GM23338 (cell line): ENCODE measurements around the gene CANT1. TPM values are rescaled to one million over a fixed set of nuclear protein-coding genes. Genes with fewer than 3 reads are reported as not detected.

Experiments
- EZH2phosphoT487 ChIP-seq: fragments of 200-600 bp; sonication (generic); IDR thresholded peaks from one replicate; pipeline ENCODE4 v1.8.1; 2018; ENCODE audit warnings: antibody characterized with exemption; ENCODE audit not compliant: unreplicated experiment
- NANOG ChIP-seq: IDR thresholded peaks from 2 replicates; pipeline ENCODE4 v1.6.1; 2016; ENCODE audit warnings: antibody characterized with exemption, borderline replicate concordance
- POLR2AphosphoS5 ChIP-seq: IDR thresholded peaks from 2 replicates; pipeline ENCODE4 v1.6.1; 2016; ENCODE audit warnings: antibody characterized with exemption, low read depth
- ZNF331 ChIP-seq: fragments of 250-450 bp; sonication (Bioruptor Pico); IDR thresholded peaks from 2 replicates; pipeline ENCODE4 v1.5.0; 2020; ENCODE audit warnings: low read depth, mild to moderate bottlenecking, moderate library complexity
- polyA plus RNA-seq: library from polyadenylated mRNA; unstranded; fragments of >200 nt; fragmentation: Nextera tagmentation; extraction: Ambion mirVana; gene quantifications from 2 replicates; pipeline ENCODE4 v1.2.1, GENCODE V29; 2016
- total RNA-seq: library from RNA; depleted of rRNA; stranded (reverse); fragments of >200 nt; shearing (Covaris generic); gene quantifications from 2 replicates; pipeline ENCODE4 v1.2.3, GENCODE V29; 2014
- TF ChIP-seq, protein P1 (sequence below): fragments of 250-450 bp; sonication (Bioruptor Pico); IDR thresholded peaks from 2 replicates; pipeline ENCODE4 v1.5.0; 2020; ENCODE audit warnings: mild to moderate bottlenecking, moderate library complexity
- TF ChIP-seq, protein P2 (sequence below): IDR thresholded peaks from 2 replicates; pipeline ENCODE4 v1.6.1; 2016; ENCODE audit warnings: antibody characterized with exemption
- TF ChIP-seq, protein P3 (sequence below), 2 experiments: fragments of 200-600 bp in 1 of 2; sonication (generic) in 1 of 2; conservative IDR thresholded peaks; 2 replicates each; pipeline versions ENCODE4 v1.5.1 to v1.6.1; 2016 to 2017; ENCODE audit warnings: antibody characterized with exemption in 2 of 2, low read depth in 2 of 2, mild to moderate bottlenecking in 2 of 2, moderate library complexity in 1 of 2

Gene CANT1
- total and polyA plus RNA-seq, 2 experiments from 2014 or later = 5.9 to 38.8 TPM

GRCh38 chr17:79017546-79018369, 8.2 kb upstream of the CANT1 start (continued):
- TF ChIP-seq, protein P1, sequence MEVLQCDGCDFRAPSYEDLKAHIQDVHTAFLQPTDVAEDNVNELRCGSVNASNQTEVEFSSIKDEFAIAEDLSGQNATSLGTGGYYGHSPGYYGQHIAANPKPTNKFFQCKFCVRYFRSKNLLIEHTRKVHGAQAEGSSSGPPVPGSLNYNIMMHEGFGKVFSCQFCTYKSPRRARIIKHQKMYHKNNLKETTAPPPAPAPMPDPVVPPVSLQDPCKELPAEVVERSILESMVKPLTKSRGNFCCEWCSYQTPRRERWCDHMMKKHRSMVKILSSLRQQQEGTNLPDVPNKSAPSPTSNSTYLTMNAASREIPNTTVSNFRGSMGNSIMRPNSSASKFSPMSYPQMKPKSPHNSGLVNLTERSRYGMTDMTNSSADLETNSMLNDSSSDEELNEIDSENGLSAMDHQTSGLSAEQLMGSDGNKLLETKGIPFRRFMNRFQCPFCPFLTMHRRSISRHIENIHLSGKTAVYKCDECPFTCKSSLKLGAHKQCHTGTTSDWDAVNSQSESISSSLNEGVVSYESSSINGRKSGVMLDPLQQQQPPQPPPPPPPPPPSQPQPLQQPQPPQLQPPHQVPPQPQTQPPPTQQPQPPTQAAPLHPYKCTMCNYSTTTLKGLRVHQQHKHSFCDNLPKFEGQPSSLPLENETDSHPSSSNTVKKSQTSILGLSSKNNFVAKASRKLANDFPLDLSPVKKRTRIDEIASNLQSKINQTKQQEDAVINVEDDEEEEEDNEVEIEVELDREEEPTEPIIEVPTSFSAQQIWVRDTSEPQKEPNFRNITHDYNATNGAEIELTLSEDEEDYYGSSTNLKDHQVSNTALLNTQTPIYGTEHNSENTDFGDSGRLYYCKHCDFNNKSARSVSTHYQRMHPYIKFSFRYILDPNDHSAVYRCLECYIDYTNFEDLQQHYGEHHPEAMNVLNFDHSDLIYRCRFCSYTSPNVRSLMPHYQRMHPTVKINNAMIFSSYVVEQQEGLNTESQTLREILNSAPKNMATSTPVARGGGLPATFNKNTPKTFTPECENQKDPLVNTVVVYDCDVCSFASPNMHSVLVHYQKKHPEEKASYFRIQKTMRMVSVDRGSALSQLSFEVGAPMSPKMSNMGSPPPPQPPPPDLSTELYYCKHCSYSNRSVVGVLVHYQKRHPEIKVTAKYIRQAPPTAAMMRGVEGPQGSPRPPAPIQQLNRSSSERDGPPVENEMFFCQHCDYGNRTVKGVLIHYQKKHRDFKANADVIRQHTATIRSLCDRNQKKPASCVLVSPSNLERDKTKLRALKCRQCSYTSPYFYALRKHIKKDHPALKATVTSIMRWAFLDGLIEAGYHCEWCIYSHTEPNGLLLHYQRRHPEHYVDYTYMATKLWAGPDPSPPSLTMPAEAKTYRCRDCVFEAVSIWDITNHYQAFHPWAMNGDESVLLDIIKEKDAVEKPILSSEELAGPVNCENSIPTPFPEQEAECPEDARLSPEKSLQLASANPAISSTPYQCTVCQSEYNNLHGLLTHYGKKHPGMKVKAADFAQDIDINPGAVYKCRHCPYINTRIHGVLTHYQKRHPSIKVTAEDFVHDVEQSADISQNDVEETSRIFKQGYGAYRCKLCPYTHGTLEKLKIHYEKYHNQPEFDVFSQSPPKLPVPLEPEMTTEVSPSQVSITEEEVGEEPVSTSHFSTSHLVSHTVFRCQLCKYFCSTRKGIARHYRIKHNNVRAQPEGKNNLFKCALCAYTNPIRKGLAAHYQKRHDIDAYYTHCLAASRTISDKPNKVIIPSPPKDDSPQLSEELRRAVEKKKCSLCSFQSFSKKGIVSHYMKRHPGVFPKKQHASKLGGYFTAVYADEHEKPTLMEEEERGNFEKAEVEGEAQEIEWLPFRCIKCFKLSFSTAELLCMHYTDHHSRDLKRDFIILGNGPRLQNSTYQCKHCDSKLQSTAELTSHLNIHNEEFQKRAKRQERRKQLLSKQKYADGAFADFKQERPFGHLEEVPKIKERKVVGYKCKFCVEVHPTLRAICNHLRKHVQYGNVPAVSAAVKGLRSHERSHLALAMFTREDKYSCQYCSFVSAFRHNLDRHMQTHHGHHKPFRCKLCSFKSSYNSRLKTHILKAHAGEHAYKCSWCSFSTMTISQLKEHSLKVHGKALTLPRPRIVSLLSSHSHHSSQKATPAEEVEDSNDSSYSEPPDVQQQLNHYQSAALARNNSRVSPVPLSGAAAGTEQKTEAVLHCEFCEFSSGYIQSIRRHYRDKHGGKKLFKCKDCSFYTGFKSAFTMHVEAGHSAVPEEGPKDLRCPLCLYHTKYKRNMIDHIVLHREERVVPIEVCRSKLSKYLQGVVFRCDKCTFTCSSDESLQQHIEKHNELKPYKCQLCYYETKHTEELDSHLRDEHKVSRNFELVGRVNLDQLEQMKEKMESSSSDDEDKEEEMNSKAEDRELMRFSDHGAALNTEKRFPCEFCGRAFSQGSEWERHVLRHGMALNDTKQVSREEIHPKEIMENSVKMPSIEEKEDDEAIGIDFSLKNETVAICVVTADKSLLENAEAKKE (CRISPR knock-in tag) = no peak
- TF ChIP-seq NANOG = no peak
- TF ChIP-seq, protein P2, sequence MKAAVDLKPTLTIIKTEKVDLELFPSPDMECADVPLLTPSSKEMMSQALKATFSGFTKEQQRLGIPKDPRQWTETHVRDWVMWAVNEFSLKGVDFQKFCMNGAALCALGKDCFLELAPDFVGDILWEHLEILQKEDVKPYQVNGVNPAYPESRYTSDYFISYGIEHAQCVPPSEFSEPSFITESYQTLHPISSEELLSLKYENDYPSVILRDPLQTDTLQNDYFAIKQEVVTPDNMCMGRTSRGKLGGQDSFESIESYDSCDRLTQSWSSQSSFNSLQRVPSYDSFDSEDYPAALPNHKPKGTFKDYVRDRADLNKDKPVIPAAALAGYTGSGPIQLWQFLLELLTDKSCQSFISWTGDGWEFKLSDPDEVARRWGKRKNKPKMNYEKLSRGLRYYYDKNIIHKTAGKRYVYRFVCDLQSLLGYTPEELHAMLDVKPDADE = no peak
- TF ChIP-seq EZH2phosphoT487 = no peak
- no peak for TF ChIP-seq ZNF331
- TF ChIP-seq POLR2AphosphoS5 = no peak
- TF ChIP-seq, protein P3, sequence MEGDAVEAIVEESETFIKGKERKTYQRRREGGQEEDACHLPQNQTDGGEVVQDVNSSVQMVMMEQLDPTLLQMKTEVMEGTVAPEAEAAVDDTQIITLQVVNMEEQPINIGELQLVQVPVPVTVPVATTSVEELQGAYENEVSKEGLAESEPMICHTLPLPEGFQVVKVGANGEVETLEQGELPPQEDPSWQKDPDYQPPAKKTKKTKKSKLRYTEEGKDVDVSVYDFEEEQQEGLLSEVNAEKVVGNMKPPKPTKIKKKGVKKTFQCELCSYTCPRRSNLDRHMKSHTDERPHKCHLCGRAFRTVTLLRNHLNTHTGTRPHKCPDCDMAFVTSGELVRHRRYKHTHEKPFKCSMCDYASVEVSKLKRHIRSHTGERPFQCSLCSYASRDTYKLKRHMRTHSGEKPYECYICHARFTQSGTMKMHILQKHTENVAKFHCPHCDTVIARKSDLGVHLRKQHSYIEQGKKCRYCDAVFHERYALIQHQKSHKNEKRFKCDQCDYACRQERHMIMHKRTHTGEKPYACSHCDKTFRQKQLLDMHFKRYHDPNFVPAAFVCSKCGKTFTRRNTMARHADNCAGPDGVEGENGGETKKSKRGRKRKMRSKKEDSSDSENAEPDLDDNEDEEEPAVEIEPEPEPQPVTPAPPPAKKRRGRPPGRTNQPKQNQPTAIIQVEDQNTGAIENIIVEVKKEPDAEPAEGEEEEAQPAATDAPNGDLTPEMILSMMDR (conservative IDR thresholded peaks at IDR 0.05; ENCODE audit: low read depth in 2 of 2) = no peak
